Caki2 (cell line): Measurements from ENCODE around the gene PMAIP1. TPM values are rescaled to one million over a fixed set of nuclear protein-coding genes. Genes with fewer than 3 reads are reported as not detected.
"Not testable (repeated sequence)": the region's sequence is repeated elsewhere in the genome, so short reads cannot be mapped to it uniquely, and the experiment has no call there.

ENCODE experiments used
- DNase-seq: peaks from one replicate; pipeline ENCODE4 v3.0.0-alpha.2; 2015; ENCODE audit warnings: low read depth
- in situ Hi-C: cut with HindIII; loops from 2 replicates; pipeline ENCODE4 v1.10.0; 2016; ENCODE audit warnings: low sequenced_read_pairs, low pct_unique_long_range_greater_than_20kb, mixed read lengths
- total RNA-seq: library from RNA; depleted of rRNA; stranded (reverse); fragments of >200 nt; shearing (Covaris generic); gene quantifications from 2 replicates; pipeline ENCODE4 v1.2.3, GENCODE V29; 2014; ENCODE audit warnings: low replicate concordance; rRNA removed

The PMAIP1 gene
- total RNA-seq = 2.7 and 8.5 TPM in 2 replicates

DNA sequence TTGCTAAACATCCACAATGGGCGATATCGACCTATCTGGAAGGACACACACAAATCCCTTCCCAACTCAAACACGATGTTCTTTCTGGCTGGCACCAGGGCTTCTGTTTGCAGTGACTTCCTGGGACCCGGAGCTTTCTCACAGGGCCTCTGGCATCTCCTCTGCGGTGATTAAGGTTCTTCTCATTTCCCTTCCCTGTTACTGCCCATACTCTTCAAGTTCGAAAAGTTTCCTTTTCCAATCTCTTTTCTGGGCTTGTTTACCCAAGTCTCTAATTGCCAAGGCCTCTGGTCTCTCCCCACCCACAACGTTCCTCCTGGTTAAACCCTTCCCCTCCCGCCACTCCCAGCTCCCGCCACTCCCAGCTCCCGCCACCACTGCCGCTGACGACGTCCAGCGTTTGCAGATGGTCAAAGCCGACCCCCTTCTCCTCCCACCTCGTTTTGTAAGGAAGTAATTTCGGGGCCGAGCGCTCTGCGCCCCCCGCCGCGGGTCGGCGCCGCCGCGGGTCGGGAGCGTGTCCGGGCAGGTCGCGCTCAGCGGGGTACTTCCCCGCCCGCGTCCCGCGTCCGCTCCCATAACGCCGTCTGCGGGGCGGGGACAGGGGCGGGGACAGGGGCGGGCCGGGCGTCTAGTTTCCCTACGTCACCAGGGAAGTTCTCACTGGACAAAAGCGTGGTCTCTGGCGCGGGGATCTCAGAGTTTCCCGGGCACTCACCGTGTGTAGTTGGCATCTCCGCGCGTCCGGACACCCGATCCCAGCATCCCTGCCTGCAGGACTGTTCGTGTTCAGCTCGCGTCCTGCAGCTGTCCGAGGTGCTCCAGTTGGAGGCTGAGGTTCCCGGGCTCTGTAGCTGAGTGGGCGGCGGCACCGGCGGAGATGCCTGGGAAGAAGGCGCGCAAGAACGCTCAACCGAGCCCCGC, at the start of gene PMAIP1:
Gene PMAIP1 (plus strand): TSS at position 699 of the 924 bp plus-strand sequence. CDS start 182 bp downstream, at position 881.
- DNase-seq = peak; percentile 88
- in situ Hi-C loops = no loop called here

GRCh38 chr18:59851784-59852399, 47.9 kb upstream of the PMAIP1 start:
- in situ Hi-C loops = no loop called here
- DNase-seq = no peak

DNA sequence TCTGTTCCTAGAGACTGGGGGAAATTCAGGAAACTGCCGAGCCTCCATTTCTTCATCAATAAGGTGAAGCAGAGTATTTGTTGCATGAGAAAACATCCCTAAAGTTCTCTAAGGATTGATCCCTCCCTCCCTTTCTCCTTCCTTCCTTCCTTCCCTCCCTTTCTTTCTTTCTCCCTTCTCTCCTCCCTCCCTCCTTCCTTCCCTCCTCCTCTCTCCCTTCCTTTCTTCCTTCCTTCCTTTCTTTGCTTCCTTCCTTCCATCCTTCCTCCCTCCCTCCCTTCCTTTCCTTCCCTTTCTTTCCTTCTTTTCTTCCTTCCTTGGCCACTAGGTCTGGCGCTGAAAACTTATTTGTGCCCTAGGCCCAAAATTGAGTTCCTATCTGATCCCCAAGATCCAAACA, 47.2 kb upstream of the PMAIP1 start:
- in situ Hi-C loops = no loop called here

DNA sequence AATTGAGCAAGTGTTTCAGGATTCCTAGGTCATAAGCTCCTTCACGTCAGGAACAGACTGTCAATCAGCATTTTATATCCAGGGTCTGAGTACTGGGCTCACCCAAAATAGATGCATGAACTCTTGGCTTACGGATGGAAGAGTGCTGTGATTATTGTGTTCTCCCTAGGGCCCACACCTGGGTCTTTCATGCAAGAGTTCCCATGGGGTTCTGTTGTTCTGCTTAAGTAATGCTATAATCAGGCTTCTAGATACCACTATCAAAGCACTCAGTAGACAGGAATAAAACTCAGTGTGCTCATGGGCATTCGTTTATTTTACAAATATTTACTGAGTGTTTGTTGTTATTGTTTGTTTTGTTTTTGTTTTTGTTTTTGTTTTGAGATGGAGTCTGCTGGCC, 46.4 kb upstream of the PMAIP1 start:
- in situ Hi-C loops = no loop called here
- DNase-seq = no peak

More for the DNA sequence above, 47.2 kb upstream of the PMAIP1 start:
- no peak for DNase-seq

- in situ Hi-C loops, DNase-seq: not testable (repeated sequence)
Observed at GRCh38 chr18:59853988-59854387, 45.8 kb upstream of the PMAIP1 start.

- in situ Hi-C loops = no loop called here
- DNase-seq = no peak
Observed at GRCh38 chr18:59861009-59861408, 38.8 kb upstream of the PMAIP1 start.

DNA sequence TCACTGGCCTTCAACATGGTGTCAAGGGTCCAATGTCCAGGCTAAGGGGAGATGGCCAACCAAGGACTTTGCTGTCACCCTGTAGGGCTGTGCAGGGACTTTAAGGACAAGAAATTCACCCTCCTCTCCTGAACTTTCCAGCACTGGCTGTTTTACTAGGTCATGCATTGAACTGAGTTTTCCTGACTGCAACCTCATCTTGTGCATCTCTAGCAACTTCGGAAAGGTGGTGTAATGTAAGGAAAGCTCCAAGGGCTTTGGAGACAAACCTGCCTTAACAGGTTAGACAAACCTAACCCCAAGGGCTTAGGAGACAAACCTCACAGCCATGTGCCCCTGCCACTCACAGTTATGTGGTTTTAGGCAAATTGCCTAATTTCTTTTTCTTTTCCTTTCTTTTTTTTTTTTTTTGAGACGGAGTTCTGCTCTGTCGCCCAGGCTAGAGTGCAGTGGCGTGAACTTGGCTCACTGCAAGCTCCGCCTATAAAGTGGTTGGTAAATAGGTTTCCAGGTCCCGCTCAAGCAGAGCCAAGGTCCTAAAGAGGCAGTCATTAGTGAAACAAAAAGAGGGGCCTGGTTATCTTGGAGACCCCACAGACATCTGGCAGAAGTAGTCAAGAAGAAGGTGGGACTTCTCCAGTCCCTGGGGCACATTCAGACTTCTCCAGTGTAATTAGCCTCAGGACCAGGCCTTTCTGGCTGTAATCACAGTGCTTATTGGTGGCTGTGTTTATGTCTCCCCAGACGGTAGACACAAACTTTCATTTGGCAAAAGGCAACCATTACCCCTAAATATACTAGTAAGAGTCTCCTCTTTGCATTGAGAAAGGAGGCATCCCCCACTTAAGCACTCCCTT, 37.6 kb upstream of the PMAIP1 start:
- no peak for DNase-seq
- in situ Hi-C loops = no loop called here

DNA sequence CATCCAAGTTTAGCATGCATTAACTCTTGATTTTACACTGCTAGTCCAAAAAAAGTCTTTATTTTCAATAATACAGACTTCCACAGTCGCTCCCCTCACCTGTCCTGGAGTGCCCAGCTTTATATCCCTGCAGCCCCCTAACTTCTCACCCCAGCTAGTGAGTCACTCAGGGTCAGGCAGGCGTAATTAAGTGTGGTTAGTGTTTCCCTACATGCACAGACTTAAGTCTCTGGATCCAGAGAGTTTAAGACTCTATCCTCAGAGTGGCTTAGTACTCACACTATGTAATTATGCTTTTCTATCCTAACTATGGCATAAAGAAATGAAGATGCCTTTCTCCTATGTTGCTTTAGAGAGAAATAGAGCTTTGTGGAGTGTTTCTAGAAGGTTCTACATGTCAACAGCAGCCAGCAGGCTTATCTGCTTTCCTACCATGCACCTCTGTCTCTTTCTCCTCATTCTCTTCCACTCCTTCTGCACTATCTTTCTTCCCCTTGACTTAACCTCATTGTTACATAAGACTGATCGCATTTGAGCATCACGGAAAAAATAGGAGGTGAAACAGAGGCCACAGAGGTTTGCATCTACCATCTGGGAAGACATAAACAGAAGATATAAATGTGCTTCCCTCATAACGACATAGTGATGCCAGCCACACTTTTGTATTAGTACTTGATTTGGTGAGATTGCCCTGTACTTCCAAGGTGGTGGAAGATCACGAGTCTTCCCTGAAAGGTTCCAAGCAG, 34.4 kb upstream of the PMAIP1 start:
- in situ Hi-C loops = no loop called here

GRCh38 chr18:59866551-59867269, 33.1 kb upstream of the PMAIP1 start:
- DNase-seq = no peak
- in situ Hi-C loops = no loop called here

More for the DNA sequence above, 34.4 kb upstream of the PMAIP1 start:
- no peak for DNase-seq

DNA sequence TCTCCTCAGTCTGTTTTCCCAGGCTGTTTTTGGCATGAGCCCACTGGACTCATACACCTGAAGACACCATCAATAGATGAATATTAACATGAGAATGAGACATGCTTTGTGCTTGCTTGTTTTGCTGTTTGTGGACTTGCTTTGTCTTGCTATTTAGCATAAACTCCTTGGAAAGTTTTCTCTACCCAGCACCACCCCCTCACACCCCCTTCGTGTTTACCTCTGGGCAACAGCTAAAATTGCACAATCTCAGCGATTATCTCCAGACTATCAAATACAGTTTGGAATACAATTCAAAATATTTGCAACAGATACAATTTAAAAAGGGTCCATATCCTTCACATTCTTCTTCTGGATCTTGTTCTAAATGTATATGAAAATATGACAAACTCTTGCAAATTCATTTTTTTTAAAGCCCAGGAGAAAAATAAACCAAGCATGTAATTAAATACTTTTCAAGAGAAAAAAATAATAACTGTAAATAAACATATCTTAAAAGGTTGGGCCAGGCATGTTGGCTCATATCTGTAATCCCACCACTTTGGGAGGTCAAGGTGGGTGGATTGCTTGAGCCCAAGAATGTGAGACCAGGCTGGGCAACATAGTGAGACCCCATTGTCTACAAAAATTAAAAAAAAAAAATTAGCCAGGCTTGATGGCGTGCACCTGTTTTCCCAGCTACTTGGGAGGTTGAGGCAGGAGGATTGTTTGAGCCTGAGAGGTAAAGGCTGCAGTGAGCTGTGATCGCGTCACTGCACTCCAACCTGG, 32.3 kb upstream of the PMAIP1 start:
- DNase-seq = no peak
- in situ Hi-C loops = no loop called here

DNA sequence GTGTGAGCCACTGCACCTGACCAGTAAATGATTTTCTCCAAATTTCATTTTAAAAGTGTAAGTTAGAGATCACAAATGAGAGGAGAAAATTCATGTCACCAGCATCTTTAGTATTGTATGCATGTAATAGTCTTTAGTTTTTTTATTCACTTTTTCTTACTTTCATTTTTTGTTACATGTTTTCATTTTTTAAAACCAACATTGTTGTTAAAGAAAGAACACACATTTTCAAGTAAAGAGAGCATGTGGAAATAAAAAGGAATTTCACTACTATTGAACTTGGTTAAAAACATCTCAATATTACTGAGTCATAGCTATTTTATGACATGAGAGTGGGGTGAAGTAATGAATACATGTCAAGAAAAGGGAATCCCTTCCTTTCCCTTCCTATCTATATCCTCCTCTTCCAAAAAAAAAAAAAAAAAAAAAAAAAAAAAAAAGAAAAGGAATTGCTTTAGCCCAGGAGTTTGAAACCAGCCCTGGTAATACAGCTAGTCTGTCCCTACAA, 29.1 kb upstream of the PMAIP1 start:
- no peak for DNase-seq
- in situ Hi-C loops = no loop called here

DNA sequence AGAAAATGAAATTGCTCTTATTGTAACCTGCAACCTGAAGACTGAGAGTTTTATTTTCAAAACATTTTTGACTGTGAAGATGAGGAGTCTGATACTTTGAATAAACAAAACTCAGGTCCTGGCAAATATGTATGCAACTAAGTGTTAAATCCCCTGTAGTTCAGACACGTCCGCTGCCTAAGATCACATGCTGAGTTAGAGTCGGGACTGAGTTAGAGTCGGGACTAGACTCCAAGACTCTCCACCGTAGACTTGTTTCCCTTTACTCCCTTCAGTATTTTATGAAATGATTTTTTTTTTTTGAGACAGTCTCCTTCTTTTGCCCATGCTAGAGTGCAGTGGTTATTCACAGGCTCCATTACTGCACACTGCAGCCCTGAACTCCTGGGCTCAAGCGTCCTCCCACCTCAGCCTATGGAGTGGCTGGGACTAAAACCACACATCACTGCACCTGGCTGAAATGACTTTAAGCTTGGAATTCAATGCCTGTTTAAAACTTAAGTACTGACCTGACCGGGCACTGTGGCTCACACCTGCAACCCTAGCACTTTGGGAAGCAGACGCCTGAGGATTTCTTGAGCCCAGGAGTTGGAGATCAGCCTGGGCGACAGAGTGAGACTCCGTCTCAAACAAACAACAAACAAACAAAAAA, 28.0 kb upstream of the PMAIP1 start:
- in situ Hi-C loops = no loop called here
- DNase-seq = no peak

DNA sequence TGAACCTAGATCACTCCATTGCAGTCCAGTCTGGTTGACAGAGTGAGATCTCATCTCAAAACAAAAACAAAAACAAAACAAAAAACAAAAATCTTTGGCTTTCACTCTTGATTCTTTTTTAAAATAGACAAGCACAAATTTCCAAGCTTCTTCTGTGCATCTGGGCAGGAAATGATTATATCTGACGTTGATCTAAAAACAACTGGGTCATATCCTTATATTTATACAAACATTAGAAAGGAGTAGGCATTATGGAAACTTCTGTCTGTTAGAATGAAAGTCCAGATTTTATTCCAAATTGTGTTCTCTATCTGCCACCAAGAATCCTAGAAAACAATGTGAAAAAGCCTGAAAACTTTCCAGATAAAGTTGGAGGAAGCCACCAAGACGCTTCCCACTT, 26.2 kb upstream of the PMAIP1 start:
- DNase-seq = no peak
- in situ Hi-C loops = no loop called here

GRCh38 chr18:59874166-59874565, 25.6 kb upstream of the PMAIP1 start:
- DNase-seq = peak; percentile 31
- in situ Hi-C loops = no loop called here

DNA sequence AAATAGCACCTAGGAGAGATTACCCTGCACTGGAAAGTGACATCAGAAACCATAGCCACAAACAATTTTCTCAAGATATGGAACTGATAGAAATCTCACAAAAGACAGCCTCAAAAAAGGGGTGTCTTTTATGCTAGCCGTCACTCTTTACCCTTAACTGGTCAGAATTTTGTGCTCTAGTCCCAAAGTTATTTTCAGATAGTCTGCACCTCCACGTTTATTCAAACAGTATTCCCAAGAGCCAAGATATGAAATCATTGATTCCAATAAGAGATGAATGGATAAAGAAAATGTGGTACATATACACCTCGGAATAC, 23.5 kb upstream of the PMAIP1 start:
- in situ Hi-C loops = no loop called here
- DNase-seq = no peak

DNA sequence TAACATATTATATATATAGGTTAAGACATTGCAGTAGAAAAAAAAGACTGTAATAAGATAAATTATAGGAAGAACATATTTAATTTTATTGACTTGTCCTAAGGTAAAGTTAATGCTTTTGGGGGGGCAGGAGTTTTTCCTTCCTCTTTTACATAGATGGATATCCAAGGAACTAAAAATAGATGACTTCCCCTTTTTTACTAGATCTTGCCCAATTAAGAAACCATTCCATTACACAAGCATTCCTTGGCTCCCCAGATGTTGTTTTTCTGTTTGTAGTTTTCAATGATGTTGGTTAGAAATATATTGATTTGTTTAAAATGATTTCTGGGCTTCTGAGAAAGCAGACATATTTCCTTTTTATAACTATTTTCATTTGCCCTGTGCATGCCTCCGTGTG, 22.4 kb upstream of the PMAIP1 start:
- no peak for DNase-seq
- in situ Hi-C loops = no loop called here
